IMR-90 (cell line): ENCODE data around the gene ARID4B. TPM values are rescaled to one million over a fixed set of nuclear protein-coding genes. Genes with fewer than 3 reads are reported as not detected.

ENCODE experiments used
- ATAC-seq: fragments of 200-7000 bp; cut with Tn5 transposase; 2 replicates; pipeline ENCODE4 v1.9.1; 2020; ENCODE audit warnings: low read depth, mild to moderate bottlenecking, moderate library complexity
- BruUV-seq: library from RNA; stranded (reverse); fragments of 400-500 nt; replicated peaks from 2 replicates; lab custom pipeline; 2021; lab: Mats Ljungman, UMichigan
- CTCF ChIA-PET: fragments of 300-600 bp; formaldehyde crosslinking; extraction: SDS; loops from one replicate; lab custom pipeline; 2021; ENCODE audit warnings: antibody characterized with exemption; lab: Yijun Ruan, JAX
- POLR2A ChIA-PET: fragments of 300-600 bp; sonication (Branson Sonifier 250); formaldehyde crosslinking; loops from one replicate; lab custom pipeline; 2022; ENCODE audit warnings: antibody characterized with exemption; ENCODE audit not compliant: unreplicated experiment; lab: Charles Lee
- DNase-seq: peaks from one replicate; pipeline ENCODE4 v3.0.0; 2013
- H2AFZ ChIP-seq: replicated peaks from 2 replicates; pipeline ENCODE3; 2013; ENCODE audit warnings: low read length, mild to moderate bottlenecking; ENCODE audit not compliant: poor library complexity
- H2AK5ac ChIP-seq: 2 replicates; pipeline ENCODE4 v1.6.1; 2013; ENCODE audit warnings: low read depth, low read length, inconsistent platforms
- H2AK9ac ChIP-seq: replicated peaks from 2 replicates; pipeline ENCODE3; 2013; ENCODE audit warnings: mild to moderate bottlenecking, low read depth, low read length, moderate library complexity; ENCODE audit not compliant: poor library complexity
- H2BK120ac ChIP-seq: 2 replicates; pipeline ENCODE4 v1.6.1; 2013; ENCODE audit warnings: low read depth, low read length, inconsistent platforms
- H2BK15ac ChIP-seq: 3 replicates; pipeline ENCODE4 v1.6.1; 2013; ENCODE audit warnings: low read depth, low read length, inconsistent platforms
- H2BK20ac ChIP-seq: 2 replicates; pipeline ENCODE4 v1.6.1; 2013; ENCODE audit warnings: low read depth, mild to moderate bottlenecking, inconsistent platforms, low read length, moderate library complexity
- H2BK5ac ChIP-seq: 2 replicates; pipeline ENCODE4 v1.6.1; 2013; ENCODE audit warnings: mild to moderate bottlenecking, low read depth, low read length, inconsistent platforms; ENCODE audit not compliant: poor library complexity, severe bottlenecking
- H3K14ac ChIP-seq: replicated peaks from 2 replicates; pipeline ENCODE4 v1.6.1; 2013; ENCODE audit warnings: low read depth, low read length, inconsistent platforms
- H3K18ac ChIP-seq: 2 replicates; pipeline ENCODE4 v1.6.1; 2013; ENCODE audit warnings: low read depth, low read length, control low read depth
- H3K23ac ChIP-seq: 2 replicates; pipeline ENCODE4 v1.6.1; 2013; ENCODE audit warnings: low read depth, low read length, inconsistent platforms
- H3K27ac ChIP-seq: 2 replicates; pipeline ENCODE4 v1.5.1; 2013; ENCODE audit warnings: mild to moderate bottlenecking, control low read depth, low read length; ENCODE audit not compliant: insufficient read depth
- H3K27me3 ChIP-seq: 2 replicates; pipeline ENCODE4 v1.6.1; 2013; ENCODE audit warnings: low read length; ENCODE audit not compliant: control insufficient read depth, insufficient read depth
- H3K36me3 ChIP-seq: 2 replicates; pipeline ENCODE4 v1.6.1; 2013; ENCODE audit warnings: low read length, mixed read lengths; ENCODE audit not compliant: control insufficient read depth, insufficient read depth
- H3K4ac ChIP-seq: 2 replicates; pipeline ENCODE4 v1.6.1; 2013; ENCODE audit warnings: low read depth, low read length, inconsistent platforms
- H3K4me1 ChIP-seq: 2 replicates; pipeline ENCODE4 v1.6.1; 2013; ENCODE audit warnings: low read length, mixed read lengths; ENCODE audit not compliant: control insufficient read depth, insufficient read depth
- H3K4me2 ChIP-seq: 2 replicates; pipeline ENCODE4 v1.6.1; 2013; ENCODE audit warnings: low read depth, mild to moderate bottlenecking, control low read depth, low read length, moderate library complexity
- H3K4me3 ChIP-seq: 2 replicates; pipeline ENCODE4 v1.5.1; 2013; ENCODE audit warnings: low read depth, mild to moderate bottlenecking, control low read depth, low read length, moderate library complexity; ENCODE audit not compliant: insufficient read depth
- H3K56ac ChIP-seq: 2 replicates; pipeline ENCODE4 v1.6.1; 2013; ENCODE audit warnings: low read length, inconsistent platforms; ENCODE audit not compliant: insufficient read depth; ENCODE audit errors: extremely low read depth
- H3K79me1 ChIP-seq, 2 experiments: 2 replicates each; pipeline ENCODE4 v1.6.1; 2013; ENCODE audit warnings: low read length in 2 of 2, inconsistent platforms in 1 of 2, low read depth in 1 of 2
- H3K9ac ChIP-seq: 2 replicates; pipeline ENCODE4 v1.6.1; 2013; ENCODE audit warnings: low read depth, low read length, control low read depth
- H3K9me1 ChIP-seq: 2 replicates; pipeline ENCODE4 v1.6.1; 2013; ENCODE audit warnings: low read length, inconsistent platforms; ENCODE audit not compliant: insufficient read depth
- H3K9me3 ChIP-seq: 2 replicates; pipeline ENCODE4 v1.6.1; 2013; ENCODE audit warnings: low read length; ENCODE audit not compliant: control insufficient read depth, insufficient read depth
- H4K20me1 ChIP-seq: 2 replicates; pipeline ENCODE4 v1.6.1; 2013; ENCODE audit warnings: low read length, inconsistent platforms; ENCODE audit not compliant: insufficient read depth
- H4K5ac ChIP-seq: 2 replicates; pipeline ENCODE4 v1.6.1; 2013; ENCODE audit warnings: mild to moderate bottlenecking, low read depth, low read length, control low read depth
- H4K8ac ChIP-seq, 2 experiments: 2 replicates each; pipeline ENCODE4 v1.6.1; 2013; ENCODE audit warnings: low read depth in 2 of 2, low read length in 2 of 2, control low read depth in 1 of 2, inconsistent platforms in 1 of 2
- H4K91ac ChIP-seq: 2 replicates; pipeline ENCODE4 v1.6.1; 2013; ENCODE audit warnings: low read depth, low read length, inconsistent platforms; ENCODE audit not compliant: insufficient read depth
- BHLHE40 ChIP-seq: fragments of 150-350 bp; IDR thresholded peaks from 2 replicates; pipeline ENCODE4 v1.6.1; 2016; ENCODE audit warnings: mild to moderate bottlenecking, low read depth, low read length
- CEBPB ChIP-seq: IDR thresholded peaks from 2 replicates; pipeline ENCODE4 v1.6.1; 2012; ENCODE audit warnings: low read depth, low read length, improper control_type of control experiment
- CHD1 ChIP-seq: IDR thresholded peaks from 2 replicates; pipeline ENCODE4 v1.6.1; 2012; ENCODE audit warnings: low read depth, low read length, improper control_type of control experiment
- CTCF ChIP-seq: conservative IDR thresholded peaks from 2 replicates; pipeline ENCODE4 v1.5.1; 2012; ENCODE audit warnings: mild to moderate bottlenecking, low read depth, low read length, improper control_type of control experiment
- ELK1 ChIP-seq: fragments of 150-350 bp; IDR thresholded peaks from 2 replicates; pipeline ENCODE4 v1.6.1; 2016; ENCODE audit warnings: low read depth, mild to moderate bottlenecking, low read length, moderate library complexity, borderline replicate concordance
- FOS ChIP-seq: fragments of 150-350 bp; IDR thresholded peaks from 2 replicates; pipeline ENCODE4 v1.6.1; 2016; ENCODE audit warnings: low read depth, low read length
- MAFK ChIP-seq: IDR thresholded peaks from 2 replicates; pipeline ENCODE4 v1.6.1; 2012; ENCODE audit warnings: low read depth, low read length, improper control_type of control experiment
- MAZ ChIP-seq: IDR thresholded peaks from 2 replicates; pipeline ENCODE4 v1.6.1; 2012; ENCODE audit warnings: low read depth, mild to moderate bottlenecking, low read length, improper control_type of control experiment, moderate library complexity, borderline replicate concordance
- MXI1 ChIP-seq: IDR thresholded peaks from 2 replicates; pipeline ENCODE4 v1.6.1; 2012; ENCODE audit warnings: low read depth, mild to moderate bottlenecking, low read length, moderate library complexity, borderline replicate concordance
- NFE2L2 ChIP-seq: fragments of 150-350 bp; IDR thresholded peaks from 2 replicates; pipeline ENCODE4 v1.6.1; 2016; ENCODE audit warnings: low read depth, mild to moderate bottlenecking, low read length
- POLR2A ChIP-seq: IDR thresholded peaks from 2 replicates; pipeline ENCODE4 v1.6.1; 2012; ENCODE audit warnings: mild to moderate bottlenecking, low read depth, low read length
- RAD21 ChIP-seq: IDR thresholded peaks from 2 replicates; pipeline ENCODE4 v1.6.1; 2012; ENCODE audit warnings: low read length, improper control_type of control experiment
- RCOR1 ChIP-seq: IDR thresholded peaks from 2 replicates; pipeline ENCODE4 v1.6.1; 2012; ENCODE audit warnings: mild to moderate bottlenecking, low read length, improper control_type of control experiment; ENCODE audit not compliant: insufficient replicate concordance
- RFX5 ChIP-seq: IDR thresholded peaks from 2 replicates; pipeline ENCODE4 v1.8.0; 2012; ENCODE audit warnings: low read depth, mild to moderate bottlenecking, low read length, moderate library complexity
- SMC3 ChIP-seq: fragments of 150-350 bp; IDR thresholded peaks from 2 replicates; pipeline ENCODE4 v1.6.1; 2016; ENCODE audit warnings: low read depth, mild to moderate bottlenecking, antibody characterized with exemption, low read length, moderate library complexity
- USF2 ChIP-seq: fragments of 150-350 bp; IDR thresholded peaks from 2 replicates; pipeline ENCODE4 v1.6.1; 2017; ENCODE audit warnings: mild to moderate bottlenecking, antibody characterized with exemption, low read length, low read depth
- WGBS, 2 experiments: methylation state at CpG; one replicate each; pipeline versions ENCODE4 v1.1.5 to v1.1.7; 2013; ENCODE audit warnings: missing lambda C conversion rate in 2 of 2; ENCODE audit not compliant: insufficient read length in 1 of 2; ENCODE audit errors: extremely low coverage in 2 of 2; 5-methylcytosine and 5-hydroxymethylcytosine counted together
- dilution Hi-C: fragments of 300-500 bp; cut with HindIII; formaldehyde crosslinking; loops from one replicate; pipeline ENCODE4 v1.14.3; 2018; ENCODE audit warnings: low sequenced_read_pairs; ENCODE audit not compliant: unreplicated experiment
- in situ Hi-C: fragments of 300-500 bp; cut with MboI; formaldehyde crosslinking; loops from 3 replicates; pipeline ENCODE4 v1.14.3; 2019; ENCODE audit warnings: low sequenced_read_pairs, inconsistent platforms, mixed read lengths
- intact Hi-C: fragments of 100-400 bp; cut with micrococcal nuclease; formaldehyde crosslinking; loops from 2 replicates; pipeline ENCODE4 v1.10.0; 2022
- polyA plus RNA-seq, 3 experiments: library from polyadenylated mRNA; depleted of rRNA; stranded (reverse); fragments of >200 nt; gene quantifications; 2 replicates each; pipeline ENCODE4 v1.2.3, GENCODE V29; 2012; ENCODE audit warnings: low replicate concordance in 1 of 3
- total RNA-seq: library from RNA; depleted of rRNA; stranded (reverse); fragments of >200 nt; gene quantifications from 2 replicates; pipeline ENCODE4 v1.2.3, GENCODE V29; 2012

Gene ARID4B
- total and polyA plus RNA-seq, 2 of the 4 experiments (the other 2 are of a cell fraction): 8.5 to 16.0 TPM

DNA sequence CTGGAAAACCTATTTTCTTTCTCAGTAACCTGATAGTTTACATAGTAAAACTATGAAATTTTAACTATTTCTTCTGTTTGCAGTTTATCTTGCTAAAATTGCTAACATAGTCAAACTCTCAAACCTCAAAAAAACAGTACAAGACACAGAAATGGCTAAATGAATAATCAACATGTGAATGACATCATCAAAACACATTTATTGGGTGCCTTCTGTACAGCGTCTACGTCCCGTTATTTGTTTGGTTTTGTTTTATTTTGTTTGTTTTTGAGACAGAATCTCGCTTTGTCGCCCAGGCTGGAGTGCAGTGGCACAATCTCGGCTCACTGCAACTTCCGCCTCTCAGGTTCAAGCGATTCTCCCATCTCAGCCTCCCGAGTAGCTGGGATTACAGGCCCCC lies 178.2 kb downstream of the ARID4B start:
- POLR2A ChIA-PET: interaction anchor here (0.6 kb wide), 1 partner anchor 16 kb away, joined by 3 read pairs; no protein-coding TSS in a partner anchor
- DNase-seq (no peak), ATAC-seq (no peak)
- Histone ChIP-seq H3K9me3 (no peaks in the 10 kb centered on the region), H3K9ac (no peak overlapping the region), H2BK120ac (no peak overlapping the region), H4K20me1 (no peaks in the 10 kb centered on the region), H3K56ac (no peak overlapping the region), H2BK15ac (no peak overlapping the region), H2BK20ac (no peak overlapping the region), H3K4me1 (no peaks in the 10 kb centered on the region), H4K8ac (no peak overlapping the region), H3K9me1 (no peaks in the 10 kb centered on the region), H2AK5ac (no peak overlapping the region), H3K27ac (no peak overlapping the region), H3K14ac (no peak overlapping the region), H3K36me3 (peaks cover 44% of the 10 kb centered on the region), H2AK9ac (no peak overlapping the region), H3K27me3 (no peaks in the 10 kb centered on the region), H3K23ac (no peak overlapping the region), H3K4me2 (no peak overlapping the region), H3K18ac (no peak overlapping the region), H4K5ac (no peak overlapping the region), H4K91ac (no peak overlapping the region), H2AFZ (no peak overlapping the region), H3K79me1 (peaks cover 23 to 24% of the 10 kb centered on the region in 2 experiments), H2BK5ac (no peak overlapping the region), H3K4me3 (no peak overlapping the region), H3K4ac (no peak overlapping the region)
- 100% methylated on average over 4 of the region's 9 CpGs; no CpG with 5 or more reads in 1 of the 2 experiments for WGBS, 2 experiments
- dilution Hi-C loops: no loop called here
- CTCF ChIA-PET: no interaction called here
- in situ Hi-C loops: no loop called here
- no TSS peak for BruUV-seq
- intact Hi-C loops: no loop called here
- no peak for TF ChIP-seq FOS
- TF ChIP-seq RCOR1: no peak
- TF ChIP-seq NFE2L2: no peak
- no peak for TF ChIP-seq MAFK
- no peak for TF ChIP-seq POLR2A
- no peak for TF ChIP-seq MXI1
- no peak for TF ChIP-seq SMC3
- TF ChIP-seq CHD1: no peak
- no peak for TF ChIP-seq RFX5
- no peak for TF ChIP-seq CTCF
- no peak for TF ChIP-seq MAZ
- TF ChIP-seq ELK1: no peak
- no peak for TF ChIP-seq RAD21
- TF ChIP-seq USF2: no peak
- TF ChIP-seq BHLHE40: no peak
- no peak for TF ChIP-seq CEBPB
